RWPE2 (cell line): ENCODE data around the gene KIAA0513.

Source experiments
- ATAC-seq: fragments of 200-7000 bp; cut with Tn5 transposase; 3 replicates; pipeline ENCODE4 v1.9.1; 2021; ENCODE audit warnings: low read depth
- DNase-seq: peaks from one replicate; pipeline ENCODE4 v3.0.0-alpha.2; 2020; ENCODE audit warnings: low spot score
- H3K27ac ChIP-seq: fragments of 450-650 bp; 2 replicates; pipeline ENCODE4 v1.5.1; 2017; ENCODE audit warnings: mild to moderate bottlenecking; ENCODE audit not compliant: poor library complexity, severe bottlenecking
- H3K27me3 ChIP-seq: fragments of 250-450 bp; sonication (Bioruptor Pico); 2 replicates; pipeline ENCODE4 v1.5.1; 2021; ENCODE audit warnings: mild to moderate bottlenecking, moderate library complexity; ENCODE audit not compliant: insufficient read depth, poor library complexity, severe bottlenecking
- H3K36me3 ChIP-seq: fragments of 250-450 bp; sonication (Bioruptor Pico); 2 replicates; pipeline ENCODE4 v1.5.1; 2020; ENCODE audit warnings: low read depth, mild to moderate bottlenecking, moderate library complexity
- H3K4me1 ChIP-seq: fragments of 250-450 bp; sonication (Bioruptor Pico); 2 replicates; pipeline ENCODE4 v1.5.1; 2021; ENCODE audit warnings: mild to moderate bottlenecking, moderate library complexity; ENCODE audit not compliant: insufficient read depth, poor library complexity, severe bottlenecking
- H3K4me3 ChIP-seq: fragments of 250-450 bp; sonication (Bioruptor Pico); 2 replicates; pipeline ENCODE4 v1.5.1; 2021; ENCODE audit warnings: mild to moderate bottlenecking, moderate library complexity; ENCODE audit not compliant: severe bottlenecking
- H3K9me3 ChIP-seq: fragments of 250-450 bp; sonication (Bioruptor Pico); 2 replicates; pipeline ENCODE4 v1.5.1; 2021; ENCODE audit warnings: mild to moderate bottlenecking, moderate library complexity; ENCODE audit not compliant: severe bottlenecking
- CTCF ChIP-seq: fragments of 450-650 bp; IDR thresholded peaks from one replicate; pipeline ENCODE4 v1.5.1; 2017; ENCODE audit warnings: mild to moderate bottlenecking, moderate library complexity; ENCODE audit not compliant: poor library complexity, severe bottlenecking

Gene KIAA0513

GRCh38 chr16:85128079-85128837 lies 100.7 kb downstream of the KIAA0513 start:
- Histone ChIP-seq H3K27me3 (no peaks in the 10 kb centered on the region), H3K4me3 (no peak overlapping the region), H3K9me3 (no peaks in the 10 kb centered on the region), H3K27ac (no peak overlapping the region), H3K4me1 (no peaks in the 10 kb centered on the region), H3K36me3 (no peaks in the 10 kb centered on the region)
- DNase-seq (no peak), ATAC-seq (no peak)
- TF ChIP-seq CTCF = no peak

- ATAC-seq = no peak
- no peak for DNase-seq
- no peaks in the 10 kb centered on the region for H3K36me3 ChIP-seq
- H3K27ac ChIP-seq = no peak overlapping the region
- no peak for TF ChIP-seq CTCF
- H3K27me3 ChIP-seq = no peaks in the 10 kb centered on the region
- H3K9me3 ChIP-seq = no peaks in the 10 kb centered on the region
- H3K4me3 ChIP-seq = no peak overlapping the region
- no peaks in the 10 kb centered on the region for H3K4me1 ChIP-seq
These were observed 102.5 kb downstream of the KIAA0513 start for GRCh38 chr16:85129876-85130704.

- Histone ChIP-seq H3K27ac (no peak overlapping the region), H3K9me3 (no peaks in the 10 kb centered on the region), H3K27me3 (no peaks in the 10 kb centered on the region), H3K36me3 (no peaks in the 10 kb centered on the region), H3K4me1 (no peaks in the 10 kb centered on the region), H3K4me3 (no peak overlapping the region)
- DNase-seq (no peak), ATAC-seq (no peak)
- TF ChIP-seq CTCF = no peak
These were observed 103.1 kb downstream of the KIAA0513 start for GRCh38 chr16:85130705-85131028.

- no peak for TF ChIP-seq CTCF
- DNase-seq = no peak
These were observed 105.1 kb downstream of the KIAA0513 start for GRCh38 chr16:85132456-85133289.

More at GRCh38 chr16:85132456-85133289, 105.1 kb downstream of the KIAA0513 start:
- no peak for ATAC-seq
- Histone ChIP-seq H3K36me3 (no peaks in the 10 kb centered on the region), H3K4me1 (no peaks in the 10 kb centered on the region), H3K9me3 (no peaks in the 10 kb centered on the region), H3K27me3 (no peaks in the 10 kb centered on the region), H3K4me3 (no peak overlapping the region), H3K27ac (no peak overlapping the region)
